BJ (cell line): ENCODE data around the gene DCPS. TPM values are rescaled to one million over a fixed set of nuclear protein-coding genes. Genes with fewer than 3 reads are reported as not detected.
"Not testable (repeated sequence)": the region's sequence is repeated elsewhere in the genome, so short reads cannot be mapped to it uniquely, and the experiment has no call there.

Experiments
- CTCF ChIA-PET: fragments of 350-600 bp; formaldehyde crosslinking; extraction: SDS; loops from one replicate; lab custom pipeline; 2021; ENCODE audit warnings: antibody characterized with exemption, inconsistent platforms; lab: Yijun Ruan, JAX
- POLR2A ChIA-PET: fragments of 300-600 bp; sonication (Branson Sonifier 250); formaldehyde crosslinking; extraction: SDS; loops from one replicate; lab custom pipeline; 2021; ENCODE audit warnings: antibody characterized with exemption; lab: Charles Lee
- DNase-seq: peaks from one replicate; pipeline ENCODE4 v3.0.0-alpha.2; 2011; ENCODE audit warnings: low read depth
- H3K27me3 ChIP-seq: 2 replicates; pipeline ENCODE4 v1.6.0; 2011; ENCODE audit warnings: low read length; ENCODE audit not compliant: control insufficient read depth, insufficient read depth
- H3K36me3 ChIP-seq: 2 replicates; pipeline ENCODE4 v1.5.1; 2011; ENCODE audit warnings: low read length; ENCODE audit not compliant: control insufficient read depth, insufficient read depth
- H3K4me3 ChIP-seq: 2 replicates; pipeline ENCODE4 v1.5.1; 2011; ENCODE audit warnings: low read depth, mild to moderate bottlenecking, control low read depth, low read length
- polyA plus RNA-seq: library from polyadenylated mRNA; depleted of rRNA; stranded (reverse); fragments of >200 nt; gene quantifications from 2 replicates; pipeline ENCODE4 v1.2.3, GENCODE V29; 2011
- TF ChIP-seq, protein P1 (sequence below): IDR thresholded peaks from 2 replicates; pipeline ENCODE4 v1.5.1; 2011; ENCODE audit warnings: low read depth, mild to moderate bottlenecking, control low read depth, inconsistent platforms, low read length, moderate library complexity; ENCODE audit not compliant: insufficient read depth

The DCPS gene
- polyA plus RNA-seq, 1 experiment: 23.5 TPM

DNA sequence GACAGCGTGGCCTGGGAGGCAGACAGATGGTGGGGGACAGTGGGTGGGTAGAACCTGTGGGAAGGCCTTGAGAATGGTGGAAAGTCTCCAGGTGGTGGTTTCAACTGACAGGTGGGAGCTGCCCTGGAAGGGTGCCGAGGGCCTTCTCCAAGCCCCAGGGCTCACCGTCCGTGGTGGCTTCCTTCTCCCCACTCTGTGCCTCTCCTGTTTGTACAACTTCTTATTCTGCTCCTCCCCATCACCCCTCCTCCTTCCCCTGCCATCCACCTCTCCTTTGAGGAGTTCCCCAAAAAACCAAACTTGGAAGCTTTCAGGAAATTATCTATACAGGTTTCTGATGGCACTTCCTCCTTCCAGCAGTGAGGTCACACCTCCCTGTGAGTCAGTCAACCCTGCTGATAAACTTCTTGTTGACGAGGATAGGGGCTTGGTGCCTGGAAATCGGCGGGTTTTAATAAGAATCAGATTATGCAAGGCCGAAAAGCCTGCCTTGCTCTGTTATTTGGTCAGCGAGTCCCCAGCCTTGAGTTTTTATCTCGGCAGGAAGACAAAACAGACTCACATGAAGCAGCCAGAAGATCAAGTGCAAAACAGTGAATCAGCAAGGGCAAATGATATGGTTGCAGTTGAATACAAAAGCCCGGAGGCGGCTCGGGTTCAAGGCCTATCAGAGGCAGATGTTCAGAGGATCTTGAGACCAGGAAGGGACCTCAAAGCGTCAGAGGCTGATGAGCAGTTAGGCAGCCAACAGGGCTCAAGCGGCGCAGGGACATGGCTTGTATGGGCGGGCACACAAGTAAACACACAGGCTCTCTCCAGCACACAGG lies 42.1 kb downstream of the DCPS start:
- DNase-seq: no peak
- peaks cover 3% of the 10 kb centered on the region; the same call in 1 of the 2 replicates for H3K36me3 ChIP-seq
- H3K27me3 ChIP-seq: no peaks in the 10 kb centered on the region
- CTCF ChIA-PET: interaction anchor here (1.0 to 2.6 kb wide), 3 partner anchors 11 to 95 kb away, joined by 3 to 5 read pairs (median 3); no protein-coding TSS in a partner anchor
- TF ChIP-seq, protein P1, sequence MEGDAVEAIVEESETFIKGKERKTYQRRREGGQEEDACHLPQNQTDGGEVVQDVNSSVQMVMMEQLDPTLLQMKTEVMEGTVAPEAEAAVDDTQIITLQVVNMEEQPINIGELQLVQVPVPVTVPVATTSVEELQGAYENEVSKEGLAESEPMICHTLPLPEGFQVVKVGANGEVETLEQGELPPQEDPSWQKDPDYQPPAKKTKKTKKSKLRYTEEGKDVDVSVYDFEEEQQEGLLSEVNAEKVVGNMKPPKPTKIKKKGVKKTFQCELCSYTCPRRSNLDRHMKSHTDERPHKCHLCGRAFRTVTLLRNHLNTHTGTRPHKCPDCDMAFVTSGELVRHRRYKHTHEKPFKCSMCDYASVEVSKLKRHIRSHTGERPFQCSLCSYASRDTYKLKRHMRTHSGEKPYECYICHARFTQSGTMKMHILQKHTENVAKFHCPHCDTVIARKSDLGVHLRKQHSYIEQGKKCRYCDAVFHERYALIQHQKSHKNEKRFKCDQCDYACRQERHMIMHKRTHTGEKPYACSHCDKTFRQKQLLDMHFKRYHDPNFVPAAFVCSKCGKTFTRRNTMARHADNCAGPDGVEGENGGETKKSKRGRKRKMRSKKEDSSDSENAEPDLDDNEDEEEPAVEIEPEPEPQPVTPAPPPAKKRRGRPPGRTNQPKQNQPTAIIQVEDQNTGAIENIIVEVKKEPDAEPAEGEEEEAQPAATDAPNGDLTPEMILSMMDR: no peak
- H3K4me3 ChIP-seq: no peak overlapping the region
- POLR2A ChIA-PET: no interaction called here

DNA sequence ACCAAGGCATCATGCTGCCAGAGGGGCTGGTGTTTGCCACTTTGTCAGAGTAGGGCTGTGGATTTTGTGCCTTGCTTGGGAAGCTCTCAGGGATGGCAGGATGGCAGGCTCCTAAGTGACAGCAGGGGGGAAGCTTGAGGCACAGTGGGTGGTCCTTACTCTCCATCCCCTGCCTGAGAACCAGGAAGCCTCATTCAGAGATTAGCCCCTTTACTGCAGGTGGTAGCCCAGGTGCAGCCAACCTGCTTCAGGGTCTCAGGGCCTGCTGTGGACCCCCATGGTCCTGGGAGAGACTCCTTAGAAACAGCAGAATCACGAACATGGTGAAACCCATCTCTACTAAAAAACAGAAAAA lies 42.7 kb downstream of the DCPS start:
- Histone ChIP-seq H3K36me3 (peaks cover 3% of the 10 kb centered on the region; the same call in 1 of the 2 replicates), H3K27me3 (no peaks in the 10 kb centered on the region), H3K4me3 (no peak overlapping the region)
- TF ChIP-seq, protein P1: no peak
- no peak for DNase-seq
- CTCF ChIA-PET: interaction anchor here (2.6 kb wide), 1 partner anchor 36 kb away, joined by 5 read pairs; no protein-coding TSS in a partner anchor
- POLR2A ChIA-PET: interaction anchor here (0.6 kb wide), 1 partner anchor 36 kb away, joined by 3 read pairs; no protein-coding TSS in a partner anchor

DNA sequence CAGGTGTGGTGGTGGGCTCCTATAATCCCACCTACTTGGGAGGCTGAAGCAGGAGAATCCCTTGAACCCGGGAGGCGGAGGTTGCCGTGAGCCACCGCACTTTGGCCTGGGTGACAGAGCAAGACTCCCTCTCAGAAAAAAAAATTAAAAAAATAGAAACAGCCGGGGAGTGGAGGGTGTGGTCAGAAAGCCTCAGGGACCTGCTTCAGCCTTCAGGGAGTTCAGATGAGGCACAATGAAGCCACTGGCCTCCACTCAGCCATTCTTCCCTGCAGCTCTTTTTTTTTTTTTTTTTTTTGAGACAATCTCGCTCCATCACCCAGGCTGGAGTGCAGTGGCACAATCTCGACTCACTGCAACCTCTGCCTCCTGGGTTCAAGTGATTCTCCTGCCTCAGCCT lies 43.1 kb downstream of the DCPS start:
- H3K27me3 ChIP-seq, H3K4me3 ChIP-seq, DNase-seq, H3K36me3 ChIP-seq: not testable (repeated sequence)
- CTCF ChIA-PET: interaction anchor here (2.6 kb wide), 1 partner anchor 37 kb away, joined by 5 read pairs; no protein-coding TSS in a partner anchor
- POLR2A ChIA-PET: interaction anchor here (0.6 kb wide), 1 partner anchor 37 kb away, joined by 3 read pairs; no protein-coding TSS in a partner anchor

DNA sequence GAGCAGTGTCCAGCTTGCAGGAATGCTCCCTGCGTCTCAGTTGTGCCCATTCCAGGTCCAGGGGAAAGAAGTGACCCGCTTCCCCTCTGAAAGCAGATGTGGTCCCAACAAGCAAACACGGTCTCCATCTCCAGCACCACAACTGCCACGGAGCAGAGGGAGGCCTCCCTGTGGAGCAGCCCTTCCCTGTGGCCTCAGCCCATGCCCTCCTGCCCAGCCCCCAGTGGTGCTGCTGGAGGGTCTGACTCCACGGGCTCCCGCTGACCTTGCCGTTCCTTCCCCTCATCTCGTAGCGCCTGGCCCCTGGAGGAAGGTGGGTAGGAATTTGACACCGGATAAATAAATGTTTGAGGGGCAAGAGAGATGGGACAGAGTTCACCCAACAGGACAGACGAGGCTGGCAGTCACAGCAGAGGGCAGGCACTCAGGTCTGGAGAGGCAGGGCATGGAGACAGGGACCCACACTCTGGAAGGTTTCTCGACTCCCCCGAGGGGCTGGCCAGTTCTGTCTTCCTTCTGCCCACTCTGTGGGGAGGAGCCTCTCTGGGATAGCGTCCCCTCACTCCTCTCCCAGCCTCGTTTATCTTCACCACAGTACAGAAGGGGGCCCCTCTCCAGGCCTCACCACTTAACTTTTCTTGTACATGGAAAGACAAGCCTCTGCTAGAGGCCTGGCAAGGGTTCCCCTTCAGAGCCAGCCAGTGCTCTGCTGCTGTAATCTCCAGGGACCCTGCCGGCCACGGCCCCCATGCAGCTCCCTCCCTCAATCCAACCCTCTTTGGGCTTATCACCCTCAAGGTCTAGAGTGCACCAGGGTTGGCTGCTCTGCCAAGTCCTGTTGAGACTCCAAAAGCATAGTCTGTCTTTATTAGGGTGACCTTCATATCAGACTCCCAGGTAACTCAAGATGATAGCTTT lies 44.1 kb downstream of the DCPS start:
- ChIA-PET POLR2A (no interaction called here), CTCF (interaction anchor here (1.2 kb wide), 1 partner anchor 37 kb away, joined by 5 read pairs; no protein-coding TSS in a partner anchor)
- H3K27me3 ChIP-seq: no peaks in the 10 kb centered on the region
- peaks cover 3% of the 10 kb centered on the region; the same call in 1 of the 2 replicates for H3K36me3 ChIP-seq
- DNase-seq: no peak
- TF ChIP-seq, protein P1: no peak
- H3K4me3 ChIP-seq: no peak overlapping the region

DNA sequence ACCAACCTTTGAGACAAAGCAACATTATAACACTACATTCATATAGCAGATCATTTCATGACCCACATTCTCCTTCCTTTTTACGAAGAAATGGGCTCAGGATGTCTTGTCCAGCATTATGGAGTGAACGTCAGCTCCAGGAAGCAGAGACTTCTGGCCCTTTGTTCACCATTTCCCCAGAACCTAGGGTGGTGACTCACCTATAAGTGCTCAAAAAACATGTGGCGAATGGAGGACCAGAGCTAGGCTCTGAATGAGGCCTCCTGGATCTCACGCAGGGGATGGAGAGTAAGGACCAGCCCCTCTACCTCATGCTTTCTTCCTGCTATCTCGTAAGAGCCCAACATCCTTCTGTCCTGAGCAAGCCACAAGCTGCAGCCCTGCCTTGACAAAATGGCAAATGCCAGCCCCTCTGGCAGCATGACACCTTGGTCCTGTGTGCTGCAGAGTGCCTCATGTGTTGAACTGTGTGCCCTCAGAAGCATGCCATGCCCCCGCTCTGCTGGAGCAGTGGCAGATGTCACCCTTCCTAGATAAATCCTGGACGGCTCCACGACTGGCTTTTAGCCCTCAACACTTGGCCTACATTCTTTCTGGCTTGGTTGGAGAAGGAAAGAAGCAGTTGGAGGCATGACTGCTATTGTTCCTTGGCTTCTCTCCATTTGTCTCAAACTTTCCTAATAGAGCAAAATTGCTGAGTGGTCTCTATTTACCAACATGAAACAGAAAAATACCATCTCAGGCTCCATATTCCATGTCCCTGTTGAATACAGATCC lies 45.1 kb downstream of the DCPS start:
- no peak overlapping the region for H3K4me3 ChIP-seq
- no peaks in the 10 kb centered on the region; the same call in 1 of the 2 replicates for H3K36me3 ChIP-seq
- ChIA-PET POLR2A (no interaction called here), CTCF (interaction anchor here (1.2 kb wide), 1 partner anchor 38 kb away, joined by 5 read pairs; no protein-coding TSS in a partner anchor)
- TF ChIP-seq, protein P1: no peak
- DNase-seq: no peak
- H3K27me3 ChIP-seq: no peaks in the 10 kb centered on the region
